ENCODE measurements around the gene GAL3ST1.
"Not testable (repeated sequence)": the region's sequence is repeated elsewhere in the genome, so short reads cannot be mapped to it uniquely, and the experiment has no call there.

GAL3ST1 gene

GRCh38 chr22:30596199-30596598 lies 21.7 kb upstream of the GAL3ST1 start:
- no peak for DNase-seq

- DNase-seq: not testable (repeated sequence)
Measured at GRCh38 chr22:30592360-30592713, 17.9 kb upstream of the GAL3ST1 start.

GRCh38 chr22:30591588-30592359 lies 17.3 kb upstream of the GAL3ST1 start, which contains the start of gene PES1:
Gene PES1, minus strand, starts transcription at chr22:30591910. Its CDS starts 77 bp downstream, at chr22:30591833.
- DNase-seq: peak; percentile 99

- no peak for DNase-seq
Measured at GRCh38 chr22:30591191-30591587, 16.7 kb upstream of the GAL3ST1 start.

GRCh38 chr22:30586414-30586813 lies 11.9 kb upstream of the GAL3ST1 start:
- DNase-seq: no peak

- no peak for DNase-seq
Measured at GRCh38 chr22:30584441-30584840, 10.0 kb upstream of the GAL3ST1 start.

- no peak for DNase-seq
Measured at GRCh38 chr22:30582788-30583545, 8.5 kb upstream of the GAL3ST1 start.

GRCh38 chr22:30582051-30582450 lies 7.6 kb upstream of the GAL3ST1 start:
- DNase-seq: no peak

- no peak for DNase-seq
Measured at GRCh38 chr22:30580896-30581295, 6.4 kb upstream of the GAL3ST1 start.

- DNase-seq: no peak
Measured at GRCh38 chr22:30578481-30578880, 4.0 kb upstream of the GAL3ST1 start.

GRCh38 chr22:30575859-30576258 lies 1.4 kb upstream of the GAL3ST1 start:
- DNase-seq: no peak

- no peak for DNase-seq
Measured at GRCh38 chr22:30574997-30575671, 669 bp upstream of the GAL3ST1 start.

GRCh38 chr22:30573594-30574094 lies 821 bp downstream of the GAL3ST1 start:
- DNase-seq: no peak

- no peak for DNase-seq
Measured at GRCh38 chr22:30572840-30573593, 1.4 kb downstream of the GAL3ST1 start.

- DNase-seq: no peak
Measured at GRCh38 chr22:30572210-30572609, 2.3 kb downstream of the GAL3ST1 start.

GRCh38 chr22:30569674-30570202 lies 4.7 kb downstream of the GAL3ST1 start:
- no peak for DNase-seq

GRCh38 chr22:30568137-30568805 lies 6.2 kb downstream of the GAL3ST1 start:
- no peak for DNase-seq

- not testable (repeated sequence) for DNase-seq
Measured at GRCh38 chr22:30567277-30567676, 7.2 kb downstream of the GAL3ST1 start.

GRCh38 chr22:30566125-30566524 lies 8.3 kb downstream of the GAL3ST1 start:
- DNase-seq: no peak

GRCh38 chr22:30565341-30565740 lies 9.1 kb downstream of the GAL3ST1 start:
- no peak for DNase-seq

- no peak for DNase-seq
Measured at GRCh38 chr22:30564761-30565119, 9.7 kb downstream of the GAL3ST1 start.

Measured in suppressor macrophage treated with lipopolysaccharide for 4 hours (primary cell).